22Rv1 (cell line): ENCODE measurements around the gene PRPF18.

Experiments used
- CTCF ChIP-seq: fragments of 450-650 bp; IDR thresholded peaks from 2 replicates; pipeline ENCODE4 v1.5.1; 2017; ENCODE audit warnings: mild to moderate bottlenecking
- ZFX ChIP-seq: fragments of 450-650 bp; IDR thresholded peaks from 2 replicates; pipeline ENCODE4 v1.6.1; 2017; ENCODE audit warnings: antibody characterized with exemption, borderline replicate concordance

- TF ChIP-seq CTCF (no peak), ZFX (no peak)
Observed at GRCh38 chr10:13621931-13622330, 35.2 kb downstream of the PRPF18 start.
